SK-MEL-5 (cell line): ENCODE measurements around the gene RNF214. TPM values are rescaled to one million over a fixed set of nuclear protein-coding genes. Genes with fewer than 3 reads are reported as not detected.
"Not testable (repeated sequence)": the region's sequence is repeated elsewhere in the genome, so short reads cannot be mapped to it uniquely, and the experiment has no call there.

Experiments used
- DNase-seq: peaks from one replicate; pipeline ENCODE4 v3.0.0-alpha.2; 2016; ENCODE audit warnings: low read depth, low spot score
- in situ Hi-C: cut with HindIII; loops from 2 replicates; pipeline ENCODE4 v1.10.0; 2016; ENCODE audit warnings: low sequenced_read_pairs, high pct_unique_total_duplicates, low pct_unique_long_range_greater_than_20kb
- total RNA-seq: library from RNA; depleted of rRNA; stranded (reverse); fragments of >200 nt; shearing (Covaris generic); gene quantifications from 2 replicates; pipeline ENCODE4 v1.2.3, GENCODE V29; 2014

RNF214 gene
- total RNA-seq, 1 experiment from 2014 or later, result 4.8 TPM

- in situ Hi-C loops, result not testable (repeated sequence)
Measured at GRCh38 chr11:117207481-117207880, 25.0 kb upstream of the RNF214 start.

GRCh38 chr11:117208710-117209109, 23.8 kb upstream of the RNF214 start:
- in situ Hi-C loops, DNase-seq: not testable (repeated sequence)

More at GRCh38 chr11:117207481-117207880, 25.0 kb upstream of the RNF214 start:
- not testable (repeated sequence) for DNase-seq

GRCh38 chr11:117209351-117210125, 22.9 kb upstream of the RNF214 start:
- DNase-seq, in situ Hi-C loops: not testable (repeated sequence)

- no peak for DNase-seq
- in situ Hi-C loops, result no loop called here
Measured at GRCh38 chr11:117210620-117211019, 21.9 kb upstream of the RNF214 start.

- in situ Hi-C loops, result no loop called here
Measured at GRCh38 chr11:117212697-117213355, 19.6 kb upstream of the RNF214 start.

GRCh38 chr11:117214404-117215110, 17.9 kb upstream of the RNF214 start:
- no peak for DNase-seq
- in situ Hi-C loops, result no loop called here

More at GRCh38 chr11:117212697-117213355, 19.6 kb upstream of the RNF214 start:
- DNase-seq, result no peak

DNA sequence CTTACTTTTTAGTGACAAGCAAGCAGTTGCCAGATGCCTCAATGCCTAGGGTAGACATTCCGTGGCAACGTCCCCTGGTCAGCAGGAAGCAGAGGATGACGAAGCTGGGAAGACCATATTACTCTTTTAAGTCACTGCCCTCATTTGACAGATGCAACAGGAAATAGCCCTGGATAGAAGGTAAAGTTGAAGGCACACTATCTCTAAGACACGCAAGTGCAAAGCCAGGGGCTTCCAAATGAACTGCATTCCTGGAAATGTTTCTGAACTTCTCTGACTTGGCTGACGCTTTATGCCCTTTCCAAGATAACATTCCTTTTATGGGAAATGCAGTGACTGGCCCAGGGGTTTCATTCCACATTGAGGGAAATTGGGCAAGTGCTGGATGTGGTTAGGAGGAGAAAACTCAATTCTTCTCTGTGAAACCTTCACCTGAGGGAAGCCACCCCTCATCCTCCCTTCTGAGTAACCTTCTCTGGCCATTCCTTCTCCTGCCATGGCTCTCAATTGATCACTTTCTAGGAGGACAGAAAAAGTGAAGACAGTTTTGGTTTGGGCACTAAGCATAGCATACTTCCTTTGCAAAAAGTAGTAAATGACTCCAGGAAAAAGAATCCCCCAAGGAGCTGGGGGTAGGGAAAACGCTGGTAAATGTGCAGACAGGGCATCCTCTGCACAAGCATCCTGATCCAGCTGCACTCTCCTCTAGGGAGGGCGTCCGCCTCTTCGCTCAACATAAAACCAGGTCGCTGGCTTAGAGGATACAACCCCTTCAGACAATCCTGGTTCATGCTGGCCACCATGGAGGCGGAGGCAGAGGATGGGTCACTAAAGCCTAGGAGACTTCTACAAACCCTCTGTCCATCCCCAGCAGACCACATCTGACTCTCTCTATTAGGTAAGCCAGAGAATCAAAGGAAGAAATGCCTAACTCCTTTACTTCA, 15.1 kb upstream of the RNF214 start:
- no peak for DNase-seq
- in situ Hi-C loops, result no loop called here

- in situ Hi-C loops, result no loop called here
- no peak for DNase-seq
Measured at GRCh38 chr11:117218133-117218915, 14.1 kb upstream of the RNF214 start.

DNA sequence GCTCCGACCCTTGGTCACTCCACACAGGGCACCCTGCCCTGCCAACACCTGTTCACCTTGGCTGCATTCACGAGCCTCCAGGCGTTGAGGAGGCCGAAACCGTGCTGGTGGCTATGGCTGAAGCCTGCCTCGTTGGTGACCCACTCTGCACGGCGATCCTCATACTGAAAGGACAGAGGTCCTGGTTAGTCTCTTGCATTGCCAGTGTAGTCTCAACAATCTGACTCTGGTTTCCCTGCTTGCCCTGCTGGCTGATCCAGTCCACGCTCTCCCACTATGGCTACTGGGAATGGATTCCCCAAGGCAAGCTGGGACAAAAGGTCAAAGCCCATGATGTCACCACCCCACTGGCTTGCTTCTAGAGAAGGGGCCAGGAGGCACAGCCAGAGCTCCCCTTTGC, 13.5 kb upstream of the RNF214 start:
- DNase-seq, result no peak
- in situ Hi-C loops, result no loop called here

GRCh38 chr11:117219455-117219854, 13.0 kb upstream of the RNF214 start:
- no peak for DNase-seq
- in situ Hi-C loops, result no loop called here

GRCh38 chr11:117219995-117220394, 12.5 kb upstream of the RNF214 start:
- no peak for DNase-seq
- in situ Hi-C loops, result no loop called here

DNA sequence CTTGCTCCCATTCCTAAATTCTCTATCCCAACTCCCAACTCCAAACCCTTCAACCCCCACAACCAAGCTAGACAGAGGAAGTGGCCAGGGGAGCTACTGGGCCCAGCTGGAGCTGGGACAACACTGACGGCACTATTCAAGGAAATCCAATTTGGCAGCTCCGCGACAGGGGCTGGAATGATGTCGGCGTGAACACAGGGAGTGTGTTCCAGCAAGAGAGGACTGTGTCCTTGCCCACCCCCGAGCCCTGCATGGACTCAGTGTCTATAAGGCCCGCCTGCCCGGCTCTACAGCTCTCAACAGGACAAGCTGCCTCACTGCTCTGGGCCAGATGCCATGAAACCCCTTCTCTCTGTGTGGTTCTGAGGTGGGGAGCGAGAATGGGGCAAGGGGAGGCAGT, 11.9 kb upstream of the RNF214 start:
- no peak for DNase-seq
- in situ Hi-C loops, result no loop called here

- in situ Hi-C loops, result no loop called here
Measured at GRCh38 chr11:117220999-117221774, 11.3 kb upstream of the RNF214 start.

GRCh38 chr11:117221775-117222517, 10.5 kb upstream of the RNF214 start:
- DNase-seq, result no peak
- in situ Hi-C loops, result no loop called here

More at GRCh38 chr11:117220999-117221774, 11.3 kb upstream of the RNF214 start:
- no peak for DNase-seq

DNA sequence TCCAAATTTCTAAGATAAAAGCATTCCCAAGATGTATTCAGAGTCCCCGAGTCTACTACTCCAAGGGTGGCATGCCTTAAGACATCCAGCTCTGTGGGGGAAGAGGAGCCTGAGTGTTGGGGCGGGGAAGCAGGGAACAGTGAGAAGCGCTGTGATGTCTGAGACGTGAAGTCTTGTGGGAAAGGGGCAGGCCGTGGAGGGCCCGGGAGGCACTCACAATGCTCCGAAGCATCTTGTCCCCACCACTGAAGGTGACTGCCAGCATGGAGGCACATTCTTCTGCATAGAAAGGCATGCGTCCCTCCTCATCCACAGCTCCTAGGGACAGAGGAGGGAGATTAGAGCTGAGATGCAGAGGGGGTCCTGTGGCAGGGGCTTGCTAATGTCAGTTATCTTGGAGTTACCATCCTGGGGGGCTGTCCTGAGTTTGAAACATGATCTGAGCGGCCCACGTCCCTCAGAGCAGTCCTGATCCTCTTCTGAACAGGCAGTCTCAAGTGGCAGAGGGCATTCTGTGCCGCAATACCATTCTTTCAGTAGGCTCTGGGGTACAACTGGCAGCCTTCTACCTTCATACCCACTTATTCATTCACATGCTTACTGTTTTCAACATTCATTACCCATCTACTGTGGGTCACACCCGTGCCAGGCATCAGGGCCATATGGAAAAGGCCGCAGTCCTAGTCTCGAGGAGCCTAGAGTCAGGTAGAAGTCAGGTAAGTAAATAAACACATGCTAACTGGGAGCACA, 9.3 kb upstream of the RNF214 start:
- in situ Hi-C loops, result no loop called here
- no peak for DNase-seq
